ENCODE data around the gene KCTD2. TPM values are rescaled to one million over a fixed set of nuclear protein-coding genes. Genes with fewer than 3 reads are reported as not detected.

Gene KCTD2
- total RNA-seq, 6 donors from 2014 or later, result 17.8 to 26.1 (median 22.9) TPM

DNA sequence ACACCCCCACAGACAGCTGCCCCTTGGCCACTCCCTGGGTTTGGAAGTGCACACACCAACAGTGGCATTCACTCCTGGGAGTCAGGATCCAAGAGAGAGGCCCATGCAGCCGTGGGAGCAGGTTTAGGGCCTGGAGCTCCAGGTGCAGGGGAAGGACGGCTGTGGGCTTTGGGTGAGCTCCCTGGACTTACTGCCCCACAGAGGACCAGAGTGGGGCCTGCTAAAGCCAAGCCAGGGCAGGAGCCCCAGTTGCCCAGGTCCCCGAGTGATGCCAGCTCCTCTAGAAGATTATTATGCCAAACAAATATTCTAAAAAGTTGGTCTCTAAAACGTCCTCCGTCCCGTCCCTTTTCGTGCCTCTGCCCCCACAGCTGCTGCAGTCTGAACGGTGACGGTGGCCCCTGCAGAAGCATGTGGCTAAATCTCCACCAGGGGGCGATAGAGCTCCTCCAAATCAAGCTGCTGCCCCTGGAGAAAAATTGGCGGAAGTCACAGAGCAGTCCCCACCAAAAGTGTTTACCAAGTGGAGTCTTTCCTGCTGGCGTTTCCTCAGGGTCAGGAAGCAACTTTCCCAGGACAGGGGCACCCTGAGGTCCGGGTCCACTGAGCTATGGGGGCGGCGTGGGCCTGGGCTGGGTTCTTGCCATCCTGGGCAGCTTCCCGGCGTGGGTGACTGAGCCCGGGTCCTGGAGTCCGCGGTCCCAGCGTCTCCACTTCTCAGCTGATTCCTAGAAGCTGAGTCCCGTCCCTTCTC, 67.0 kb downstream of the KCTD2 start:
- TF ChIP-seq, protein P1, sequence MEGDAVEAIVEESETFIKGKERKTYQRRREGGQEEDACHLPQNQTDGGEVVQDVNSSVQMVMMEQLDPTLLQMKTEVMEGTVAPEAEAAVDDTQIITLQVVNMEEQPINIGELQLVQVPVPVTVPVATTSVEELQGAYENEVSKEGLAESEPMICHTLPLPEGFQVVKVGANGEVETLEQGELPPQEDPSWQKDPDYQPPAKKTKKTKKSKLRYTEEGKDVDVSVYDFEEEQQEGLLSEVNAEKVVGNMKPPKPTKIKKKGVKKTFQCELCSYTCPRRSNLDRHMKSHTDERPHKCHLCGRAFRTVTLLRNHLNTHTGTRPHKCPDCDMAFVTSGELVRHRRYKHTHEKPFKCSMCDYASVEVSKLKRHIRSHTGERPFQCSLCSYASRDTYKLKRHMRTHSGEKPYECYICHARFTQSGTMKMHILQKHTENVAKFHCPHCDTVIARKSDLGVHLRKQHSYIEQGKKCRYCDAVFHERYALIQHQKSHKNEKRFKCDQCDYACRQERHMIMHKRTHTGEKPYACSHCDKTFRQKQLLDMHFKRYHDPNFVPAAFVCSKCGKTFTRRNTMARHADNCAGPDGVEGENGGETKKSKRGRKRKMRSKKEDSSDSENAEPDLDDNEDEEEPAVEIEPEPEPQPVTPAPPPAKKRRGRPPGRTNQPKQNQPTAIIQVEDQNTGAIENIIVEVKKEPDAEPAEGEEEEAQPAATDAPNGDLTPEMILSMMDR (IDR thresholded peaks at IDR 0.05), result peak; percentile 92 to 97 (median 96)
- TF ChIP-seq POLR2A (IDR thresholded peaks at IDR 0.05), result peak in 1 of 4 donors; percentile 9
- peak; percentile 12 to 47 for TF ChIP-seq POLR2AphosphoS5 (IDR thresholded peaks at IDR 0.05)
- no peak for TF ChIP-seq EP300 (IDR thresholded peaks at IDR 0.05)
- H3K36me3 ChIP-seq, result peaks cover 0 to 9% (median 4%) of the 10 kb centered on the region in 4 donors
- no peaks in the 10 kb centered on the region for H3K27me3 ChIP-seq
- H3K27ac ChIP-seq, result peak overlapping the region; percentile 79 to 94 (median 92)
- peak overlapping the region; percentile 27 to 57 (median 47) for H3K4me3 ChIP-seq
- peaks cover 42 to 57% (median 47%) of the 10 kb centered on the region in 4 donors for H3K4me1 ChIP-seq
- ATAC-seq (ENCODE audit: low FRiP score in 2 of 2) (peak; percentile 88), DNase-seq (peak; percentile 87 to 94)
- WGBS, 2 donors, result 0 to 3% methylated on average over 2 to 22 of the region's 22 CpGs
- H3K9me3 ChIP-seq, result no peaks in the 10 kb centered on the region

DNA sequence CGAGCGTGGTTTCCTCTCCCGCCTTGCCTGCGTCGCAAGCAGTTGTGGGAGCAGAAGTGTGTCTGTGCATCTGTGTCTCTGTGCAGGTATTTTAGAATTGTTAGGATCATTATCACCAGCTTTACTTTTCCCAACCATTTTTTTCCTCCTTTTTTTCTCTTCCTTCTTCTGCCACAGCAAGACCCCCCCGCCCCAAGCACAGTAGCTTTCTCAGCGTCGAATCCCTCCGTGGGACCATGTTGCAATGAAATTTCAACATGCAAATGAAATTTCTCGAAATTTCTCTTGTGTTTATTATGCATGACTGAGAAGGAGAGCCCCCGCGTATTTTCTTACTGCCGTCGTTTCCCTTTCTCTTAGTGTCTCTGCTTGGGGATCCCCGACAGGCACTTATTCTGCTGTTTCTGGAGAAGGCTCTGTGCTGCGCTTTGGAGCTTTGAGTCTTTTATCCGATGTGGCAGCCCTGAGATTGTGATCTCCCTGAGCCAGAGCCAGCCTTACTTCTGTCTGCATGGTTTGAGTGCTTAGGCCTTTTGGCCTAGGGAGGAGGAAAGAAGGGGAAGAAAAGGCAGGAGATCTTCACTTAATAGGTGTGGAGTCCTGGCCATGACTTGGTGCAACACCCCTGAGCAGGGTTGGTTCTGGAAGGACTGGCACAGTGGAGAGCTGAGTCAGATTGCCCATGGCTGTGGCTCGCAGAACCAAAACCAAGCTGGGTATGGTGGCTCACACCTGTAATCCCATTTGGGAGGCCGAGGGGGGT, 67.7 kb downstream of the KCTD2 start:
- no peaks in the 10 kb centered on the region for H3K27me3 ChIP-seq
- WGBS, 2 donors, result 33% methylated on average over 19 of the region's 19 CpGs
- TF ChIP-seq EP300 (IDR thresholded peaks at IDR 0.05) (no peak), POLR2A (IDR thresholded peaks at IDR 0.05) (peak in 1 of 4 donors; percentile 2)
- DNase-seq (no peak), ATAC-seq (ENCODE audit: low FRiP score in 2 of 2) (no peak)
- H3K4me3 ChIP-seq, result peak overlapping the region; percentile 27 to 57 (median 47)
- no peaks in the 10 kb centered on the region for H3K9me3 ChIP-seq
- peak overlapping the region; percentile 79 to 94 (median 92) for H3K27ac ChIP-seq
- peaks cover 38 to 51% (median 42%) of the 10 kb centered on the region in 4 donors for H3K4me1 ChIP-seq
- H3K36me3 ChIP-seq, result peaks cover 0 to 10% (median 4%) of the 10 kb centered on the region in 4 donors

Small RNAs within 50 kb of the gene (small RNA-seq; reads per million reads assigned to genes)
- 0 reads per million in 4 donors for gene AC111186.1
- 0 reads per million in 4 donors for gene RF00019
- 0 reads per million in 4 donors for gene RN7SL573P
- 0 reads per million in 4 donors for gene RNU6-362P

Other genes starting within 250 kb of the KCTD2 start
- under 1 TPM in 1 of 6 donors, not detected in 5; 0.17 TPM for gene GRIN2C, start 187.3 kb upstream of the KCTD2 start, total RNA-seq
- gene FDXR, start 174.2 kb upstream of the KCTD2 start, total RNA-seq, result 10 to 100 TPM in 3 of 6 donors, 1 to 10 TPM in 3; 6.8 to 15.1 (median 10.8) TPM
- gene FADS6, start 153.6 kb upstream of the KCTD2 start, total RNA-seq, result not detected
- under 1 TPM in 1 of 6 donors, not detected in 5; 0.13 TPM for gene USH1G, start 124.0 kb upstream of the KCTD2 start, total RNA-seq
- not detected for gene OTOP2, start 123.0 kb upstream of the KCTD2 start, total RNA-seq
- not detected for gene OTOP3, start 111.3 kb upstream of the KCTD2 start, total RNA-seq
- gene HID1, start 74.5 kb upstream of the KCTD2 start, total RNA-seq, result 10 to 100 TPM; 21.6 to 60.8 (median 33.3) TPM
- 10 to 100 TPM; 15.6 to 48.8 (median 24.7) TPM for gene CDR2L, start 59.6 kb upstream of the KCTD2 start, total RNA-seq
- gene MRPL58, start 34.6 kb upstream of the KCTD2 start, total RNA-seq, result 10 to 100 TPM; 10.5 to 41.0 (median 21.8) TPM
- 100 to 1,000 TPM; 126 to 198 (median 186) TPM for gene ATP5PD, start 256 bp upstream of the KCTD2 start, total RNA-seq
- gene SLC16A5, start 40.7 kb downstream of the KCTD2 start, total RNA-seq, result 100 to 1,000 TPM in 4 of 6 donors, 10 to 100 TPM in 2; 40.6 to 234 (median 123) TPM
- gene ARMC7, start 62.7 kb downstream of the KCTD2 start, total RNA-seq, result 10 to 100 TPM in 5 of 6 donors, 1 to 10 TPM in 1; 7.3 to 29.5 (median 16.6) TPM
- gene NT5C, start 84.5 kb downstream of the KCTD2 start, total RNA-seq, result 100 to 1,000 TPM in 2 of 6 donors, 10 to 100 TPM in 4; 46.4 to 113 (median 76.6) TPM
- 100 to 1,000 TPM in 1 of 6 donors, 10 to 100 TPM in 5; 44.0 to 118 (median 70.1) TPM for gene JPT1, start 107.3 kb downstream of the KCTD2 start, total RNA-seq
- 100 to 1,000 TPM in 2 of 6 donors, 10 to 100 TPM in 4; 19.9 to 343 (median 64.9) TPM for gene SUMO2, start 135.7 kb downstream of the KCTD2 start, total RNA-seq
- 10 to 100 TPM; 21.7 to 69.1 (median 43.5) TPM for gene NUP85, start 158.5 kb downstream of the KCTD2 start, total RNA-seq
- gene GGA3, start 214.4 kb downstream of the KCTD2 start, total RNA-seq, result 100 to 1,000 TPM in 2 of 6 donors, 10 to 100 TPM in 4; 32.3 to 139 (median 55.4) TPM
- 10 to 100 TPM; 23.7 to 56.7 (median 36.9) TPM for gene MRPS7, start 214.7 kb downstream of the KCTD2 start, total RNA-seq
- 10 to 100 TPM; 19.9 to 42.8 (median 36.2) TPM for gene MIF4GD, start 224.0 kb downstream of the KCTD2 start, total RNA-seq
- gene SLC25A19, start 242.2 kb downstream of the KCTD2 start, total RNA-seq, result 10 to 100 TPM; 21.9 to 37.0 (median 23.9) TPM